Stimulated activated CD8-positive, alpha-beta memory T cell treated with anti-CD3 and anti-CD28 coated beads, Interleukin-12 subunit alpha, Interleukin-12 subunit beta, amount 100 ng/mL, for 24 hours (primary cell): Measurements from ENCODE around the gene C12orf57.

Experiments used
- DNase-seq: peaks from one replicate; pipeline ENCODE4 v3.0.0-alpha.2; 2020; ENCODE audit errors: extremely low read depth

The C12orf57 gene

GRCh38 chr12:6937481-6938352 is 6.1 kb upstream of the C12orf57 start:
- peak; percentile 79 for DNase-seq

- DNase-seq = no peak
These were observed 5.2 kb upstream of the C12orf57 start for GRCh38 chr12:6938353-6939190.

GRCh38 chr12:6939191-6939540 is 4.7 kb upstream of the C12orf57 start:
- DNase-seq = no peak

GRCh38 chr12:6941267-6941666 is 2.6 kb upstream of the C12orf57 start:
- no peak for DNase-seq

GRCh38 chr12:6941782-6942181 is 2.0 kb upstream of the C12orf57 start:
- DNase-seq = no peak

GRCh38 chr12:6942331-6942665 is 1.5 kb upstream of the C12orf57 start:
- DNase-seq = no peak

GRCh38 chr12:6943389-6943721 is 467 bp upstream of the C12orf57 start:
- no peak for DNase-seq

GRCh38 chr12:6944381-6945186 is 762 bp downstream of the C12orf57 start:
- peak; percentile 74 for DNase-seq

- no peak for DNase-seq
These were observed 1.8 kb downstream of the C12orf57 start for GRCh38 chr12:6945613-6946012.

GRCh38 chr12:6946033-6946919 is 2.5 kb downstream of the C12orf57 start:
- no peak for DNase-seq

GRCh38 chr12:6946920-6947374 is 3.1 kb downstream of the C12orf57 start:
- DNase-seq = no peak

- DNase-seq = no peak
These were observed 3.8 kb downstream of the C12orf57 start for GRCh38 chr12:6947615-6948014.

GRCh38 chr12:6948873-6949594 is 5.2 kb downstream of the C12orf57 start:
- no peak for DNase-seq

GRCh38 chr12:6950401-6950801 is 6.6 kb downstream of the C12orf57 start:
- no peak for DNase-seq

GRCh38 chr12:6950811-6951540 is 7.2 kb downstream of the C12orf57 start, which contains the start of gene PTPN6:
TSS of gene PTPN6 (plus strand) at chr12:6951356. CDS start at chr12:6951513, 157 bp downstream.
- DNase-seq = no peak

GRCh38 chr12:6951551-6952120 is 7.8 kb downstream of the C12orf57 start:
- no peak for DNase-seq

- DNase-seq = no peak
These were observed 8.5 kb downstream of the C12orf57 start for GRCh38 chr12:6952121-6952862.

GRCh38 chr12:6952863-6953441 is 9.1 kb downstream of the C12orf57 start:
- no peak for DNase-seq
